Stimulated activated CD4-positive, alpha-beta T cell treated with anti-CD3 and anti-CD28 coated beads, Interleukin-1b, Interleukin-23, amount 100 ng/mL, for 1 hour (primary cell): ENCODE measurements around the gene CCND1.
"Not testable (repeated sequence)": the region's sequence is repeated elsewhere in the genome, so short reads cannot be mapped to it uniquely, and the experiment has no call there.

ENCODE experiments used
- DNase-seq, 2 donors: peaks; one replicate each; pipeline ENCODE4 v3.0.0-alpha.2; 2020; ENCODE audit warnings: low read depth in 2 of 2

Gene CCND1

GRCh38 chr11:69666752-69667536 lies 26.0 kb downstream of the CCND1 start:
- no peak for DNase-seq

GRCh38 chr11:69667619-69668604 lies 27.0 kb downstream of the CCND1 start:
- no peak for DNase-seq

DNA sequence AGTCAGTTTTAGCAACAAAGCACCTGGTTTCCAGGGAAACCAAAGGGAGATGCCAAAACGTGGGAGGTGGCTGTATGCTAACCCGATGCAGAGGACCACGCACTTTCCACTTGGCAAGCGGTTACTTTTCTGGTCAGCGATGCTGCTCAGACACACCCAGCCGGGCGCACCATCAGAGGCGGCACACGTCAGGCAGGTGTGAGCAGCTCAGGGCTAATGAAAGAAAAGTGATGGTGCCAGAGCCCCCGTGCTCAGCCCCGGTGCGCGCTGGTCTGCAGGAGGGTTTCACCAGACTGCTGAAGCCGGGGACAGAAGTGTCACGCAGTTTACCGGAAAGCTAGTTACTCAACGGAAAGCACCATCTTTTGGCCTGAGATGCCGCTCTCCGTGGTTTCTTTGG lies 28.5 kb downstream of the CCND1 start:
- DNase-seq = no peak

DNA sequence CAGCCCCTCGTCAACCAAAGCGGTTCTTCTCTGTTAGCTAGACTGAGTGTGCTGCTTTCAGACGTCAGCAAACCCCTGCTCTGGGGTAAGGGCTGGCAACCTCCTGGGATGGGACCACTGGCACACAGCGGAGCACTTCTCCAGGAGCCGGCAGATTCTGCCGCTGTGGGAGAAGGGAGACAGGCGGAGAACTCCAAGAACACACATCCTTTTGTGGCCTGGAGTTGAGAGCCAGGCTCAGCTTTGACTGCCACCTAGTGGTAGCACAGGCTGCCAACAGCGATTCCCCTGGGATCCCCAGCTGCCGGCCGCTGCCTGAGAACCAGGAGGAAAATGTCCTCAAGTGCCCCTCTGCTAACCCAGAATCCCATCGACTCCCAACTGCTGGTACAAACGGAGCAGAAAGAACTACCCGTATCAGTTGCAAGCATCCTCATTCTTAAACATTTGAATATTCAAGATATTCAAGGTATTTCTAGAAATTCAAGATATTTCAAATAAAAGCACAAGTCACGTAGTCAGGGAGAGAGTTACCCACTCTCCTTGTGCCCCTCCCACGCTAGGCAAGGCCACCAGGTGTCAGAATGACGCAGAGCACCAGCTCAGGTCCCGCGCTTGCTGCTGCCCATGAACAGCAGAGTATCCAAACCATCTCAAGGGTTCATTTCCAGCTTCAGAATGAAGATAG lies 29.3 kb downstream of the CCND1 start:
- peak in 1 of 2 donors; percentile 36 for DNase-seq

DNA sequence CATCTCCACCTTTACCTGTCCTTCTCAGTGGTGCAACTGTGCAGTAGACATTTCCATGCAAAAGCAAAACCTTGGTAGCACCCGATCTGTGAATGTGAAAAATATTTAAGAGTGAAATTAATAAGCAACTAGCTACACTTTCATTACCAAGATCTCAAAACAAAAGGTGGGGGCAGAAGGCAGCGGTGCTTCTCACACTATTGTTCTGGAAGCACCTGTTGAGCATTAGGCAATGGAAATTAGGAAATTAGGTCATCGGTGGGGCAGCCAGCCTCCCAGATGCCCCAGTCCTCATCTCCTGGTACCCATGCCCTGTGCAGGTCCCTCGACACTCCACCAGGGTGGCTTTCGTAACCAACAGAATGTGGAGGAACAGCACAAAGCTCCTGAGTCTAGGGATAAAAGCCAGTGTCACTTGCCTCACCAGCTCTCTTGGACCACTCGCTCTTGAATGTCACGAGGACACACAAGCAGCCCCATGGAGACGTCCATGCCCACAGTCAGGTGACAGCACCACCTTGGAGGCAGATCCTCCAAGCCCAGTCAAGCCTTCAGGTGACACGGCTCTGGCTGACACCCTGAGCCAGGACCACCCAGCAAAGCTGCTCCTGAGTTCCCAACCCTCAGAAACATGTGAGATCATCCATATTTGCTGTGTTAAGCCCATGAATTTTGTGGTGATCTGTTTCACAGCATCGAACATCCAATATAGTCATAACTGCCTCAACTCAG lies 30.9 kb downstream of the CCND1 start:
- DNase-seq = no peak

DNA sequence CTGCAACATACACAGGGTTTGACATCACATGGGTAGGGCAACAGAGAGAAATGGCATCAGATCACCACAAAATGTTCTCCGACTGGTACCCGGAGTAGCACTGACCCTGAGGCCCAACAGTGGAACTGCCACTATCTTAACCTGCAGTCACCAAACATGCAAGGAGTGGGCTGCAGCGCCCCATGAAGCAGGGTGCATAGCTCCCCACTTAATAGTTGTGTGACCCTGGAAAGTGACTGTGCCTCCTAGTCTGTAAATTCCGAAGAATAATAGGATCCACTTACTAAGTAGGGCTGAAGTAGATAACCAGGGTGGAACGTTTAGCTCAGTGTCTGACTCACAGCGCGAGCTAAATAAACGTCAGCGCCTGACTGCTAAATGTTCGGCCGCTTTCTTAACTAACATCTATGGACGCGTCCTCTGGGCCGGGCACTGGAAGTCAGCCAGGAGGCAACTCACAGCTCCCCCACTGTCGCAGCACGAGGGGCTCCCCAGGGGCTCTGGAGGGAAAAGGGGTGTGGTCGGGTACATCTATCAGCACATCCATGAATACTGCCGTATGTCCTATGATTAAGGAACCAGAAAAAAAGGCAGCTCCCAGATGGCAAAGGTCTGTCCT lies 33.4 kb downstream of the CCND1 start:
- no peak for DNase-seq

- peak; percentile 88 to 93 for DNase-seq
These were observed 34.1 kb downstream of the CCND1 start, which contains the start of gene LTO1 for GRCh38 chr11:69674886-69675714. Gene LTO1, minus strand, starts transcription at chr11:69675353. Its CDS starts 114 bp downstream, at chr11:69675239.

- no peak for DNase-seq
These were observed 36.8 kb downstream of the CCND1 start for GRCh38 chr11:69677749-69678148.

DNA sequence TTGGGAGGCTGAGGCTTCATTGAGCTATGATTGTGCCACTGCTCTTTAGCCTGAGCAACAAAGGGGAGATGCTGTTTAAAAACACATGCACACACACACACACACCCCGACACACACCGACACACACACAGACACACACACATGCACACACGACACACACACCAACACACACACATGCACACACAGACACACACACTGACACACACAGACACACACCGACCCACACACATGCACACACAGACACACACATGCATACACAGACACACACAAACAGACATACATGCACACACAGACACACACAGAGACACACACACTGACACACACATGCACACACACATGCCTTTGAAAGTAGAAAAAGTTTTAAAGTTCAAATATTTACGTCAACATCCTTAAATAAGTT lies 39.7 kb downstream of the CCND1 start:
- DNase-seq = no peak

DNA sequence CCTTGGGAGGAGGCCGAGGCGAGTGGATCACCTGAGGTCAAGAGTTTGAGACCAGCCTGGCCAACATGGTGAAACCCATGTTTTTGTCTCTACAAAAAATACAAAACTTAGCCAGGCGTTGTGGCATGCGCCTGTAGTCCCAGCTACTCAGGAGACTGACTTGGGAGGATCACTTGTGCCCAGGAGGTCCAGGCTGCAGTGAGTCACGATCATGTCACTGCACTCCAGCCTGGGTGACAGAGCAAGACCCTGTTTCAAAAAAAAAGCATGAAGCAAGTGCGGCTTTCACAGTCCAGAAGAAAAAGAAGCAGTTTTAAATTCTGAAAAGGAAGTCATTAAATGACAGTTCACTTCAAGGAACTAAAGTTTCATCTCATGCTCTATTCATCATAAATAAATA lies 41.3 kb downstream of the CCND1 start:
- DNase-seq = no peak

DNA sequence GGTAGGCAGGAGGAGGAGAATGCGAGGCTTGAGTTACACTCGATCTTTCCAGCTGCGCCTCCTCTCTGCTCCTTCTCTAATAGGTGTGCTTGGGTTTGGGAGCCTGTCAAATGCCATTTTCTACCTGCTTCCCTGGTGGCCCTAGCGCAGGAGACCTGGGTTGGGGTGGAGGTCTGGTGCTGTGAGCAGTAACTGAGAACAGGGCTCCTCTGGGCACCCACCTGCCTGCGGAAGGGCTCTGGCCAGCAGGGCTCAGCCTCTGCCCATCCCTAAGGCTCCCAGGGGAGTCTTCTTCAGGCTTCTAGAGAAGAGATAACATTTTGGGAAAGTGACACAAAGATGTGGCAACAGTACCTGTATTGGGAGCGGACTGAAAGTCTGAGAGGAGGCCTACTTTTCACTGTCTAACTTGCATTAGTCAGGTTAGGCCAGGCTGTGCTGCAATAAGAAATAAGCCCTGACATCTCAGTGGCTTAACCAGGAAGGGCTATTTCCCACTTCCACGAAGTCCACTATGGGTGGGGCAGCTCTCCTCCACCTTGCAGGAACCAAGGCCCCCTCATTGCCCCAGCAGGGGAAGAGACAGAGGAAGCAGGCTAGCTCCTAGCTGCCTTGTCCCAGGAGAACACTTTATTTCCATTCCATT lies 41.8 kb downstream of the CCND1 start:
- DNase-seq = no peak

- no peak for DNase-seq
These were observed 42.9 kb downstream of the CCND1 start for GRCh38 chr11:69683764-69684333.

DNA sequence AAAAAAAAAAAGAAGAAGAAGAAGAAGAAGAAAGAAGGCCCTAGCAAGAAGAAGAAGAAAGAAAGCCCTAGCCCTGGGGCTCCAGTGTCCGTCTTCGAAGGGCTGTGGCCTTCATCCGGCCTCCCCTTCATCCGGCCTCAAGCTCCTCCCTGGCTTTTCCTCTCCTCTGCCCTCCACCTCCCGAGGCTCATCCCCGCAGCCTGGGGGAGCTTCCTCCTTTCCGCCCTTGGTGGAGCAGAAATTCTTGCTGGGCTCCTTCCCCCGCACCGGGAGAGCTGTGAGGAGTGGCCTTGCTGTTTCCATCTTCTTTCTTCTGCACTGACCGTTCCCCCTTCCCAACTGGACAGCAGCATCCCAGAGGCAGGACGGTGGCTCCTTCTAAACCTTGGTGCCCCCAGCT lies 43.7 kb downstream of the CCND1 start:
- DNase-seq = no peak

GRCh38 chr11:69685348-69685747 lies 44.4 kb downstream of the CCND1 start:
- no peak for DNase-seq

DNA sequence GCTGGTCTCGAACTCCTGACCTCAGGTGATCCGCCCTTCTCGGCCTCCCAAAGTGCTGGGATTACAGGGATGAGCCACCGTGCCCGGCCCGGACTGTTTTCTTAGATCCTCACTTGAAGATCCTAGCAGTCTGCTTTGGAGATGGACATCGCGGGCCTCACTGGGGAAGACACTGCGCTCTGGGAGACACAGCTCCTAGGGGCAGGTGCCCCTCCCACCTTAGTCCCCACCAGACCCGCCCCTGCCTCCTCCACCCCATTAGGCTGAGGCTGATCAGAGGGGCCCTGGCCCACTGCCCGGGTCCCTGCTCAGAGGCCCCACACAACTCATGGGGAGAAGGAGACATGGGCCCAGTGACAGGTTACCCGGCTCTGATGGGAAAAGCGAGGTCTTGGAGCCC lies 45.5 kb downstream of the CCND1 start:
- DNase-seq = no peak

DNA sequence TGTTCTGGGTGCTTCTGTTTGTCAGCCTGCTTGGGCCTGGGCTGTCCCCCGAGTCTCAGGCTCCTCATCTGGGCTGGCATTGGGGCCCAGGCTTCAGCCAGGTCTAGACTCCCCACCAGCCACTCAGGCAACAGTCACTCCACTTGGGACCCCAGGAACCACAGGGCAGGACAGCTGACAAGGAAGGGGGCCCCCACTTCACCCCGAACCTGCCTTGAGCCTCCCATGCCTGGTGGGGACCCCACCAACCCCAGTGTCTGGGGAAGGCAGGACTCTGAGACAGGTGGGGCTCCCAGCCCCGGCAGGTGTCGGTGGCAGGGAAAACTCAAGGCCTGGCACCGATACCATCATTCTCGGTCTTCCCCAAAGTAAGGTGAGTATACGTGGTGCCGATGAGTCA lies 45.9 kb downstream of the CCND1 start:
- DNase-seq = no peak

GRCh38 chr11:69687969-69688771 lies 47.2 kb downstream of the CCND1 start:
- DNase-seq = not testable (repeated sequence)
